Measurements from ENCODE around the gene GID8. TPM values are rescaled to one million over a fixed set of nuclear protein-coding genes. Genes with fewer than 3 reads are reported as not detected.

Gene GID8
- total and polyA plus RNA-seq, 2 of the 4 experiments (the other 2 are of a cell fraction) = 21.5 to 33.9 TPM

- intact Hi-C loops (cut with micrococcal nuclease) = no loop called here
- no peak overlapping the region for H3K14ac ChIP-seq (replicated peaks; ENCODE audit: low read depth, low read length)
- H4K91ac ChIP-seq (ENCODE audit: insufficient read depth, low read depth, low read length) = no peak overlapping the region
- no peak overlapping the region for H2AK9ac ChIP-seq (replicated peaks; ENCODE audit: low read depth, low read length, poor library complexity)
- no peak overlapping the region for H2BK15ac ChIP-seq (ENCODE audit: low read depth, low read length)
- no peak overlapping the region for H4K5ac ChIP-seq (ENCODE audit: low read depth, low read length)
- H3K27ac ChIP-seq (ENCODE audit: insufficient read depth, low read length) = no peak overlapping the region
- H3K9me1 ChIP-seq (ENCODE audit: insufficient read depth, low read length) = peaks cover 14% of the 10 kb centered on the region; the same call in 1 of the 2 replicates
- no peak for DNase-seq
- H3K9ac ChIP-seq (ENCODE audit: low read depth, low read length) = no peak overlapping the region
- ATAC-seq (ENCODE audit: low read depth) = no peak
- H3K4me1 ChIP-seq (ENCODE audit: control insufficient read depth, insufficient read depth, low read length) = peaks cover 8% of the 10 kb centered on the region
- H3K18ac ChIP-seq (ENCODE audit: low read depth, low read length) = no peak overlapping the region
- dilution Hi-C loops (cut with HindIII; ENCODE audit: low sequenced_read_pairs, unreplicated experiment) = no loop called here
- H4K20me1 ChIP-seq (ENCODE audit: insufficient read depth, low read length) = peaks cover 51% of the 10 kb centered on the region
- H3K4me3 ChIP-seq (ENCODE audit: insufficient read depth, low read depth, low read length) = no peak overlapping the region
- no peaks in the 10 kb centered on the region for H3K27me3 ChIP-seq (ENCODE audit: control insufficient read depth, insufficient read depth, low read length)
- CTCF ChIA-PET = no interaction called here
- BruUV-seq (replicated peaks) = no TSS peak
- TF ChIP-seq BHLHE40 (IDR thresholded peaks at IDR 0.05; ENCODE audit: low read depth, low read length) = no peak
- no peak for TF ChIP-seq MAZ (IDR thresholded peaks at IDR 0.05; ENCODE audit: borderline replicate concordance, low read depth, low read length)
- no peak for TF ChIP-seq FOS (IDR thresholded peaks at IDR 0.05; ENCODE audit: low read depth, low read length)
- TF ChIP-seq MAFK (IDR thresholded peaks at IDR 0.05; ENCODE audit: low read depth, low read length) = no peak
- no peak for TF ChIP-seq CEBPB (IDR thresholded peaks at IDR 0.05; ENCODE audit: low read depth, low read length)
- no peak for TF ChIP-seq RFX5 (IDR thresholded peaks at IDR 0.05; ENCODE audit: low read depth, low read length)
- TF ChIP-seq MXI1 (IDR thresholded peaks at IDR 0.05; ENCODE audit: borderline replicate concordance, low read depth, low read length) = no peak
- TF ChIP-seq ELK1 (IDR thresholded peaks at IDR 0.05; ENCODE audit: borderline replicate concordance, low read depth, low read length) = no peak
- no peak for TF ChIP-seq RCOR1 (IDR thresholded peaks at IDR 0.05; ENCODE audit: insufficient replicate concordance, low read length)
- no peak for TF ChIP-seq RAD21 (IDR thresholded peaks at IDR 0.05; ENCODE audit: low read length)
- TF ChIP-seq CHD1 (IDR thresholded peaks at IDR 0.05; ENCODE audit: low read depth, low read length) = no peak
- peaks cover 25 to 80% of the 10 kb centered on the region in 2 experiments for H3K79me1 ChIP-seq (ENCODE audit: low read depth in 1 of 2, low read length in 2 of 2)
- no peak overlapping the region for H2BK120ac ChIP-seq (ENCODE audit: low read depth, low read length)
- no peak overlapping the region for H3K56ac ChIP-seq (ENCODE audit: extremely low read depth, insufficient read depth, low read length)
- no peaks in the 10 kb centered on the region for H3K9me3 ChIP-seq (ENCODE audit: control insufficient read depth, insufficient read depth, low read length)
- H2AFZ ChIP-seq (replicated peaks; ENCODE audit: low read length, poor library complexity) = no peak overlapping the region
- no peak overlapping the region for H3K4ac ChIP-seq (ENCODE audit: low read depth, low read length)
- H2BK20ac ChIP-seq (ENCODE audit: low read depth, low read length) = no peak overlapping the region
- no peak overlapping the region for H2AK5ac ChIP-seq (ENCODE audit: low read depth, low read length)
- in situ Hi-C loops (cut with MboI; ENCODE audit: low sequenced_read_pairs) = no loop called here
- H3K36me3 ChIP-seq (ENCODE audit: control insufficient read depth, insufficient read depth, low read length) = peaks cover 47% of the 10 kb centered on the region
- POLR2A ChIA-PET (ENCODE audit: unreplicated experiment) = no interaction called here
- 97% methylated on average over 6 of the region's 14 CpGs; no CpG with 5 or more reads in 1 of the 2 experiments for WGBS, 2 experiments (ENCODE audit: extremely low coverage in 2 of 2, insufficient read length in 1 of 2)
- H2BK5ac ChIP-seq (ENCODE audit: low read depth, low read length, poor library complexity, severe bottlenecking) = no peak overlapping the region
- no peak overlapping the region for H3K23ac ChIP-seq (ENCODE audit: low read depth, low read length)
- no peak overlapping the region for H3K4me2 ChIP-seq (ENCODE audit: low read depth, low read length)
- H4K8ac ChIP-seq (ENCODE audit: low read depth in 2 of 2, low read length in 2 of 2) = no peak overlapping the region
Observed at GRCh38 chr20:62943396-62943795, 5.4 kb downstream of the GID8 start.

Measured in IMR-90 (cell line).